ENCODE data around the gene AGBL4. TPM values are rescaled to one million over a fixed set of nuclear protein-coding genes. Genes with fewer than 3 reads are reported as not detected.

AGBL4 gene
- total RNA-seq, 6 experiments from 2014 or later, result 0.06 to 1.8 (median 0.93) TPM

GRCh38 chr1:48530727-48531351 lies 1492.9 kb downstream of the AGBL4 start:
- H3K36me3 ChIP-seq, result no peaks in the 10 kb centered on the region
- intact Hi-C loops (cut with DNase I), result no loop called here
- no peaks in the 10 kb centered on the region for H3K9me3 ChIP-seq
- no CpG with 5 or more reads among the region's 2 CpGs for WGBS (ENCODE audit: insufficient coverage, low coverage, low lambda C conversion rate, missing lambda C conversion rate)
- DNase-seq, result peak in 2 of 3 donors; percentile 42 to 46
- no peak for TF ChIP-seq POLR2A (IDR thresholded peaks at IDR 0.05)
- peak; percentile 24 to 60 (median 38) for TF ChIP-seq CTCF (IDR thresholded peaks at IDR 0.05)
- peak; percentile 38 to 63 (median 52) for ATAC-seq
- H3K27me3 ChIP-seq, result no peaks in the 10 kb centered on the region
- H3K27ac ChIP-seq, result no peak overlapping the region
- no peak overlapping the region for H3K4me3 ChIP-seq
- H3K4me1 ChIP-seq, result peaks cover 0 to 8% (median 0%) of the 10 kb centered on the region in 4 donors

- 39% methylated on average over 5 of the region's 5 CpGs for WGBS (ENCODE audit: insufficient coverage, low coverage, low lambda C conversion rate, missing lambda C conversion rate)
- TF ChIP-seq POLR2A (IDR thresholded peaks at IDR 0.05) (no peak), CTCF (IDR thresholded peaks at IDR 0.05) (no peak)
- Histone ChIP-seq H3K4me1 (peaks cover 0 to 8% (median 0%) of the 10 kb centered on the region in 4 donors), H3K27ac (no peak overlapping the region), H3K27me3 (no peaks in the 10 kb centered on the region), H3K9me3 (no peaks in the 10 kb centered on the region), H3K4me3 (no peak overlapping the region), H3K36me3 (no peaks in the 10 kb centered on the region)
- no peak for DNase-seq
- ATAC-seq, result no peak
- intact Hi-C loops (cut with DNase I), result no loop called here
Observed at GRCh38 chr1:48527051-48527450, 1496.7 kb downstream of the AGBL4 start.

- ATAC-seq (peak in 2 of 4 donors; percentile 43 to 45), DNase-seq (no peak)
- Histone ChIP-seq H3K4me3 (no peak overlapping the region), H3K36me3 (no peaks in the 10 kb centered on the region), H3K4me1 (peaks cover 0 to 8% (median 0%) of the 10 kb centered on the region in 4 donors), H3K27me3 (no peaks in the 10 kb centered on the region), H3K9me3 (no peaks in the 10 kb centered on the region), H3K27ac (no peak overlapping the region)
- intact Hi-C loops (cut with DNase I), result no loop called here
- no peak for TF ChIP-seq POLR2A (IDR thresholded peaks at IDR 0.05)
- no peak for TF ChIP-seq CTCF (IDR thresholded peaks at IDR 0.05)
- WGBS (ENCODE audit: insufficient coverage, low coverage, low lambda C conversion rate, missing lambda C conversion rate), result 70% methylated on average over 3 of the region's 4 CpGs
Observed at GRCh38 chr1:48526008-48526710, 1497.6 kb downstream of the AGBL4 start.

DNA sequence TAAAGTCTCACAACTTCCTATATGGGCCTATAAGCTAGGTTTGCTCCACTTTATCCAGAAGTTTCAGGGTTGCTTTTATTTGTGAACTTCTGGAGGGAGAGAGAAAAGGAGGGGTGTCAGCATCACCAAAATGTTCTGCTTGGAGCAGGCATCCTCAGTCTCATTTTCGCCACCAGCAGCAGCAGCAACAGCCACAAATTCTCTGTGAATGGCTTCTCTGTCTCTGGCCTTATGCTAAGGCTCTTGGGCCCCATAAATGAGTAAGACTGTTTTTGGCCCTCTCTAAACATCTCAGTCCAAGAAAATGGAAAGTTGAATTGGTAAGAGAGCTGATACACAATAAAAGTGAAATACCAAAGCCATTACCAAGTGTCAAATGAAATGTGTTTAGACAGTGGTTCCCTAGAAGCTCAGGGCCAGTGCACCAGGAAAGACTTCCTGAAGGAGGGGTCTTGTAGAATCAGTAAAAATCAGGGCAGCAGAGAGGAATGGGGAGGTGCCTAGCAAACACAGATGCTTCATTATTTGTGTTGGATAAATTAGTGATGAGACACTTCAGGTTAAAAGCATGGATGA lies 1498.8 kb downstream of the AGBL4 start:
- Histone ChIP-seq H3K4me3 (no peak overlapping the region), H3K9me3 (no peaks in the 10 kb centered on the region), H3K27me3 (no peaks in the 10 kb centered on the region), H3K4me1 (peaks cover 0 to 8% (median 0%) of the 10 kb centered on the region in 4 donors), H3K27ac (no peak overlapping the region), H3K36me3 (no peaks in the 10 kb centered on the region)
- ATAC-seq, result no peak
- intact Hi-C loops (cut with DNase I), result no loop called here
- TF ChIP-seq CTCF (IDR thresholded peaks at IDR 0.05) (no peak), POLR2A (IDR thresholded peaks at IDR 0.05) (no peak)
- WGBS (ENCODE audit: insufficient coverage, low coverage, low lambda C conversion rate, missing lambda C conversion rate), result 67% methylated on average over 1 of the region's 1 CpG
- no peak for DNase-seq
